ENCODE results near the gene LIPG.

LIPG gene

GRCh38 chr18:49612515-49613033, 50.7 kb downstream of the LIPG start:
- DNase-seq (ENCODE audit: low spot score) = no peak

- no peak for DNase-seq (ENCODE audit: low spot score)
These were observed 51.3 kb downstream of the LIPG start for GRCh38 chr18:49613141-49613640.

- no peak for DNase-seq (ENCODE audit: low spot score)
These were observed 51.8 kb downstream of the LIPG start for GRCh38 chr18:49613641-49614151.

- no peak for DNase-seq (ENCODE audit: low spot score)
These were observed 54.9 kb downstream of the LIPG start for GRCh38 chr18:49616618-49617328.

GRCh38 chr18:49617329-49617695, 55.5 kb downstream of the LIPG start:
- DNase-seq (ENCODE audit: low spot score) = no peak

GRCh38 chr18:49617865-49618264, 56.0 kb downstream of the LIPG start:
- DNase-seq (ENCODE audit: low spot score) = no peak

GRCh38 chr18:49618742-49619681, 57.2 kb downstream of the LIPG start:
- DNase-seq (ENCODE audit: low spot score) = no peak

- DNase-seq (ENCODE audit: low spot score) = no peak
These were observed 57.9 kb downstream of the LIPG start for GRCh38 chr18:49619801-49620200.

GRCh38 chr18:49621301-49621700, 59.4 kb downstream of the LIPG start:
- DNase-seq (ENCODE audit: low spot score) = no peak

- no peak for DNase-seq (ENCODE audit: low spot score)
These were observed 60.0 kb downstream of the LIPG start for GRCh38 chr18:49621717-49622351.

- DNase-seq (ENCODE audit: low spot score) = no peak
These were observed 61.7 kb downstream of the LIPG start for GRCh38 chr18:49623571-49623970.

- DNase-seq (ENCODE audit: low spot score) = no peak
These were observed 63.3 kb downstream of the LIPG start for GRCh38 chr18:49625021-49625691.

GRCh38 chr18:49626842-49627467, 65.1 kb downstream of the LIPG start:
- no peak for DNase-seq (ENCODE audit: low spot score)

GRCh38 chr18:49628119-49628518, 66.3 kb downstream of the LIPG start:
- DNase-seq (ENCODE audit: low spot score) = no peak

GRCh38 chr18:49628881-49629795, 67.3 kb downstream of the LIPG start:
- no peak for DNase-seq (ENCODE audit: low spot score)

- DNase-seq (ENCODE audit: low spot score) = no peak
These were observed 68.4 kb downstream of the LIPG start for GRCh38 chr18:49630246-49630699.

GRCh38 chr18:49631146-49631866, 69.4 kb downstream of the LIPG start:
- no peak for DNase-seq (ENCODE audit: low spot score)

- DNase-seq (ENCODE audit: low spot score) = no peak
These were observed 70.7 kb downstream of the LIPG start for GRCh38 chr18:49632588-49632987.

GRCh38 chr18:49638209-49638785, 76.4 kb downstream of the LIPG start:
- no peak for DNase-seq (ENCODE audit: low spot score)
